HL-60 (cell line): ENCODE measurements around the gene BCAP29.

Experiments
- GABPA ChIP-seq: IDR thresholded peaks from 2 replicates; pipeline ENCODE4 v1.6.1; 2012; ENCODE audit warnings: low read depth
- POLR2AphosphoS5 ChIP-seq: IDR thresholded peaks from 2 replicates; pipeline ENCODE4 v1.6.1; 2012; ENCODE audit warnings: low read depth
- SPI1 ChIP-seq: IDR thresholded peaks from 2 replicates; pipeline ENCODE4 v1.6.1; 2012; ENCODE audit warnings: low read depth, mild to moderate bottlenecking, borderline replicate concordance
- TF ChIP-seq, protein P1 (sequence below): IDR thresholded peaks from one replicate; pipeline ENCODE4 v1.5.1; 2011; ENCODE audit warnings: low read length, control low read depth, inconsistent platforms; ENCODE audit not compliant: insufficient read depth
- TF ChIP-seq, protein P2 (sequence below): IDR thresholded peaks from 2 replicates; pipeline ENCODE4 v1.6.1; 2012; ENCODE audit warnings: low read depth; ENCODE audit not compliant: insufficient replicate concordance

GRCh38 chr7:107560898-107561516 is 19.0 kb upstream of the BCAP29 start:
- TF ChIP-seq, protein P1, sequence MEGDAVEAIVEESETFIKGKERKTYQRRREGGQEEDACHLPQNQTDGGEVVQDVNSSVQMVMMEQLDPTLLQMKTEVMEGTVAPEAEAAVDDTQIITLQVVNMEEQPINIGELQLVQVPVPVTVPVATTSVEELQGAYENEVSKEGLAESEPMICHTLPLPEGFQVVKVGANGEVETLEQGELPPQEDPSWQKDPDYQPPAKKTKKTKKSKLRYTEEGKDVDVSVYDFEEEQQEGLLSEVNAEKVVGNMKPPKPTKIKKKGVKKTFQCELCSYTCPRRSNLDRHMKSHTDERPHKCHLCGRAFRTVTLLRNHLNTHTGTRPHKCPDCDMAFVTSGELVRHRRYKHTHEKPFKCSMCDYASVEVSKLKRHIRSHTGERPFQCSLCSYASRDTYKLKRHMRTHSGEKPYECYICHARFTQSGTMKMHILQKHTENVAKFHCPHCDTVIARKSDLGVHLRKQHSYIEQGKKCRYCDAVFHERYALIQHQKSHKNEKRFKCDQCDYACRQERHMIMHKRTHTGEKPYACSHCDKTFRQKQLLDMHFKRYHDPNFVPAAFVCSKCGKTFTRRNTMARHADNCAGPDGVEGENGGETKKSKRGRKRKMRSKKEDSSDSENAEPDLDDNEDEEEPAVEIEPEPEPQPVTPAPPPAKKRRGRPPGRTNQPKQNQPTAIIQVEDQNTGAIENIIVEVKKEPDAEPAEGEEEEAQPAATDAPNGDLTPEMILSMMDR: no peak
- TF ChIP-seq SPI1 (no peak), POLR2AphosphoS5 (no peak), GABPA (no peak)
- TF ChIP-seq, protein P2, sequence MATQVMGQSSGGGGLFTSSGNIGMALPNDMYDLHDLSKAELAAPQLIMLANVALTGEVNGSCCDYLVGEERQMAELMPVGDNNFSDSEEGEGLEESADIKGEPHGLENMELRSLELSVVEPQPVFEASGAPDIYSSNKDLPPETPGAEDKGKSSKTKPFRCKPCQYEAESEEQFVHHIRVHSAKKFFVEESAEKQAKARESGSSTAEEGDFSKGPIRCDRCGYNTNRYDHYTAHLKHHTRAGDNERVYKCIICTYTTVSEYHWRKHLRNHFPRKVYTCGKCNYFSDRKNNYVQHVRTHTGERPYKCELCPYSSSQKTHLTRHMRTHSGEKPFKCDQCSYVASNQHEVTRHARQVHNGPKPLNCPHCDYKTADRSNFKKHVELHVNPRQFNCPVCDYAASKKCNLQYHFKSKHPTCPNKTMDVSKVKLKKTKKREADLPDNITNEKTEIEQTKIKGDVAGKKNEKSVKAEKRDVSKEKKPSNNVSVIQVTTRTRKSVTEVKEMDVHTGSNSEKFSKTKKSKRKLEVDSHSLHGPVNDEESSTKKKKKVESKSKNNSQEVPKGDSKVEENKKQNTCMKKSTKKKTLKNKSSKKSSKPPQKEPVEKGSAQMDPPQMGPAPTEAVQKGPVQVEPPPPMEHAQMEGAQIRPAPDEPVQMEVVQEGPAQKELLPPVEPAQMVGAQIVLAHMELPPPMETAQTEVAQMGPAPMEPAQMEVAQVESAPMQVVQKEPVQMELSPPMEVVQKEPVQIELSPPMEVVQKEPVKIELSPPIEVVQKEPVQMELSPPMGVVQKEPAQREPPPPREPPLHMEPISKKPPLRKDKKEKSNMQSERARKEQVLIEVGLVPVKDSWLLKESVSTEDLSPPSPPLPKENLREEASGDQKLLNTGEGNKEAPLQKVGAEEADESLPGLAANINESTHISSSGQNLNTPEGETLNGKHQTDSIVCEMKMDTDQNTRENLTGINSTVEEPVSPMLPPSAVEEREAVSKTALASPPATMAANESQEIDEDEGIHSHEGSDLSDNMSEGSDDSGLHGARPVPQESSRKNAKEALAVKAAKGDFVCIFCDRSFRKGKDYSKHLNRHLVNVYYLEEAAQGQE: no peak
